HepG2 (cell line): ENCODE data around the gene PPP4R1. TPM values are rescaled to one million over a fixed set of nuclear protein-coding genes. Genes with fewer than 3 reads are reported as not detected.

Experiments used
- ATAC-seq: fragments of 200-7000 bp; cut with Tn5 transposase; 3 replicates; pipeline ENCODE4 v1.9.1; 2020; ENCODE audit warnings: mild to moderate bottlenecking, moderate library complexity
- BruUV-seq: library from RNA; stranded (reverse); fragments of 400-500 nt; replicated peaks from 2 replicates; lab custom pipeline; 2021; lab: Mats Ljungman, UMichigan
- CTCF ChIA-PET: fragments of 300-600 bp; formaldehyde crosslinking; extraction: SDS; loops from one replicate; lab custom pipeline; 2021; ENCODE audit warnings: low total read pairs, inconsistent platforms, low intra/inter-chr PET ratio; lab: Yijun Ruan, JAX
- POLR2A ChIA-PET: fragments of 350-600 bp; sonication (Branson Sonifier 250); formaldehyde crosslinking; loops from one replicate; lab custom pipeline; 2020; ENCODE audit warnings: antibody characterized with exemption, inconsistent platforms; lab: Yijun Ruan, JAX
- DNase-seq: peaks from one replicate; pipeline ENCODE4 v3.0.0-alpha.2; 2015; ENCODE audit warnings: low spot score
- FAIRE-seq: peaks from 3 replicates; lab custom pipeline; 2011; peaks lifted over from hg19 to GRCh38; lab: Jason Lieb, UNC
- H2AFZ ChIP-seq: one replicate; pipeline ENCODE4 v1.6.1; 2011; ENCODE audit warnings: low read length, inconsistent platforms
- H3K27ac ChIP-seq: fragments of 300-600 bp; 3 replicates; pipeline ENCODE4 v1.8.0; 2011; ENCODE audit warnings: mixed run types, mild to moderate bottlenecking, mixed read lengths, low read length, inconsistent platforms; ENCODE audit not compliant: insufficient read depth; ENCODE audit errors: extremely low read length
- H3K27me3 ChIP-seq, 2 experiments: fragments of 200-600 bp in 1 of 2; 2 replicates in 1 of 2; 3 replicates in 1 of 2; pipeline versions ENCODE4 v1.6.0 to v1.8.0; 2011; ENCODE audit warnings: low read length in 2 of 2, mild to moderate bottlenecking in 2 of 2, moderate library complexity in 2 of 2, inconsistent platforms in 1 of 2; ENCODE audit not compliant: insufficient read depth in 2 of 2, control insufficient read depth in 1 of 2
- H3K36me3 ChIP-seq, 2 experiments: fragments of 200-600 bp in 1 of 2; replicated peaks in 1 of 2; 2 replicates in 1 of 2; 3 replicates in 1 of 2; pipeline versions ENCODE4 v1.5.1 to v1.8.0; 2011; ENCODE audit warnings: low read length in 2 of 2, inconsistent platforms in 1 of 2; ENCODE audit not compliant: insufficient read depth in 2 of 2, control insufficient read depth in 1 of 2
- H3K4me1 ChIP-seq: 2 replicates; pipeline ENCODE4 v1.5.1; 2012; ENCODE audit warnings: low read length, inconsistent platforms; ENCODE audit not compliant: insufficient read depth
- H3K4me2 ChIP-seq: 2 replicates; pipeline ENCODE4 v1.6.0; 2011; ENCODE audit warnings: low read depth, low read length, inconsistent platforms
- H3K4me3 ChIP-seq, 3 experiments: fragments of 200-600 bp in 1 of 3; sonication (generic), shearing (Covaris generic) in 1 of 3; replicated peaks in 1 of 3; 2 replicates each; pipeline ENCODE4 v1.5.1; 2011 to 2016; ENCODE audit warnings: low read length in 3 of 3, inconsistent platforms in 2 of 3, low read depth in 2 of 3, mild to moderate bottlenecking in 2 of 3, control low read depth in 1 of 3, mixed read lengths in 1 of 3; ENCODE audit not compliant: insufficient read depth in 1 of 3
- H3K79me2 ChIP-seq: one replicate; pipeline ENCODE4 v1.6.1; 2011; ENCODE audit warnings: low read length, inconsistent platforms; ENCODE audit not compliant: insufficient read depth
- H3K9ac ChIP-seq: 2 replicates; pipeline ENCODE4 v1.6.0; 2011; ENCODE audit warnings: mild to moderate bottlenecking, low read depth, low read length, inconsistent platforms; ENCODE audit not compliant: insufficient read depth
- H3K9me3 ChIP-seq: 2 replicates; pipeline ENCODE4 v1.5.1; 2012; ENCODE audit warnings: mild to moderate bottlenecking, low read length
- H4K20me1 ChIP-seq: 2 replicates; pipeline ENCODE4 v1.6.0; 2011; ENCODE audit warnings: inconsistent platforms, mild to moderate bottlenecking, low read length, moderate library complexity; ENCODE audit not compliant: insufficient read depth
- AGO1 ChIP-seq: fragments of 200-400 bp; formaldehyde crosslinking; IDR thresholded peaks from 2 replicates; pipeline ENCODE4 v1.6.1; 2017; ENCODE audit warnings: mild to moderate bottlenecking, low read depth, low read length, moderate library complexity; ENCODE audit not compliant: poor library complexity, severe bottlenecking
- AKNA ChIP-seq: sonication (generic); formaldehyde crosslinking; IDR thresholded peaks from 2 replicates; pipeline ENCODE4 v1.4.0; 2020; ENCODE audit warnings: missing genetic modification reagents, borderline replicate concordance
- ISX ChIP-seq: sonication (generic); formaldehyde crosslinking; conservative IDR thresholded peaks from 2 replicates; pipeline ENCODE4 v1.5.0; 2020; ENCODE audit warnings: missing genetic modification reagents
- POLR2AphosphoS5 ChIP-seq: IDR thresholded peaks from 2 replicates; pipeline ENCODE4 v1.6.1; 2012; ENCODE audit warnings: low read depth, low read length
- RAD21 ChIP-seq: fragments of 450-650 bp; formaldehyde crosslinking; IDR thresholded peaks from 2 replicates; pipeline ENCODE4 v1.5.0; 2020; ENCODE audit warnings: mild to moderate bottlenecking
- RCOR2 ChIP-seq: IDR thresholded peaks from 2 replicates; pipeline ENCODE4 v1.6.1; 2016; ENCODE audit warnings: missing biosample characterization, missing genetic modification reagents
- ZIK1 ChIP-seq: sonication (generic); formaldehyde crosslinking; IDR thresholded peaks from 2 replicates; pipeline ENCODE4 v1.5.0; 2020; ENCODE audit warnings: mild to moderate bottlenecking, low read depth, missing genetic modification reagents, borderline replicate concordance
- ZNF142 ChIP-seq: sonication (generic); formaldehyde crosslinking; IDR thresholded peaks from 2 replicates; pipeline ENCODE4 v1.4.0; 2020; ENCODE audit warnings: missing genetic modification reagents
- WGBS: methylation state at CpG from one replicate; pipeline ENCODE4 v1.1.6; 2017; ENCODE audit warnings: low lambda C conversion rate; 5-methylcytosine and 5-hydroxymethylcytosine counted together
- in situ Hi-C: cut with HindIII; loops from 2 replicates; pipeline ENCODE4 v1.10.0; 2017; ENCODE audit warnings: low pct_unique_long_range_greater_than_20kb; ENCODE audit not compliant: extremely low pct_ligation_motif_present
- intact Hi-C: fragments of 100-400 bp; cut with micrococcal nuclease; formaldehyde crosslinking; loops from one replicate; pipeline ENCODE4 v1.10.0; 2022; ENCODE audit not compliant: unreplicated experiment
- polyA plus RNA-seq, 8 experiments: library from polyadenylated mRNA; depleted of rRNA in 3 of 8; stranded (reverse) in 7 of 8; unstranded in 1 of 8; fragments of >200 nt; fragmentation: Illumina TruSeq in 4 of 8; extraction: Trizol in 4 of 8; gene quantifications; 2 replicates each; pipeline versions ENCODE4 v1.2.1 to v1.2.3, GENCODE V29; 2011 to 2016; ENCODE audit warnings: low read depth in 4 of 8, missing spikeins in 1 of 8, mixed read lengths in 1 of 8; ENCODE audit not compliant: insufficient read depth in 1 of 8
- total RNA-seq, 5 experiments: library from RNA; depleted of rRNA; stranded (reverse); fragments of >200 nt; fragmentation: Illumina TruSeq; extraction: Trizol; gene quantifications; 2 replicates each; pipeline ENCODE4 v1.2.3, GENCODE V29; 2016; ENCODE audit warnings: low read depth in 1 of 5
- TF ChIP-seq, protein P1 (sequence below): sonication (generic); formaldehyde crosslinking; IDR thresholded peaks from 2 replicates; pipeline ENCODE4 v1.4.0; 2020; ENCODE audit warnings: missing genetic modification reagents, low read depth, mild to moderate bottlenecking, borderline replicate concordance
- TF ChIP-seq, protein P2 (sequence below): sonication (generic); formaldehyde crosslinking; IDR thresholded peaks from 2 replicates; pipeline ENCODE4 v1.8.0; 2022; ENCODE audit warnings: missing genetic modification reagents, mild to moderate bottlenecking, borderline replicate concordance

PPP4R1 gene
- total and polyA plus RNA-seq, 2 of the 13 experiments (the other 11 are each of a cell fraction or from before 2014, with no cell fraction given): 66.5 to 72.4 TPM

DNA sequence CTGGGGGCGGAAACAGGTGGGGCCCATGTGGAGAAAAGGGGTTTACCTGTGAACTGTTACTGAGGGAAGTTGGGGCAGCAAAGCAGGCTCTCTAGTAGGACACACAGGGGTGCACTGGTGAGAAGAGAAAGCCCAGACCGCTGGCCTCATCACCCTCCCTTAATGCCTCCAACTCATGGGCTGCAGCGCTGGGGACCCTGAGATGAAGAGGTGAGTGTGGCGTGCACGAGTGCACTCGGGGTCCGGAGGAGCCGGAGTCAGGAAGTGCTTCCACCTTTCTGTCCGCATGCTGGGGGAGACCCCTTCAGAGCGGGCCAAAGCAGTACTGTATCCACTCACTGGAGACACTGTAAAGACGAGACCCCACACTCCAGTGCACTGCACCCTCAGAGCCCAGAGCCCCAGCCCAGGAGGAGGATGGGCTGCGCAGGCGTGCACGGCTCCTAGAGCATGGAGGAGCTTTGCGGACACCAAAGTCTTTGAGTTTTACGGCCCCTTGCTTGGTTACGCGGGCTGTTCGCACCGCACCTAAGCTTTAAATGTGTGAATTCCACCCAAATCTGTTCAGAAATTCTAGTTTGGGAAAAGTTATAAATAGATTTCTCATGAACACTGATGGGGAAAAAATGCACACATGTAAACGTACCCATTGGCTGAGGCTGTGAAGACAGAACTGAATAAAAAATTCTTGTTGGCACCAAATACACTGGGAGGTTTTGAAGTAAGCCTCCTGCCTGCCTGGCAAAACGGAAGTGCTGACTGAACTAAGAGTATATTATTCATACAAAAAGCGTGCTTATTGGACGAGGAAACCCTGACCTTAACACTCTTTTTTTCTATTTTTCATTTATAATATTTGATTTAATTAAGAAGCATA, 45.4 kb upstream of the PPP4R1 start:
- Histone ChIP-seq H3K9me3 (no peaks in the 10 kb centered on the region), H3K27me3 (peaks cover 0 to 3% of the 10 kb centered on the region in 2 experiments; a peak in 1 of 5 replicates), H3K4me1 (peaks cover 3% of the 10 kb centered on the region), H3K9ac (no peak overlapping the region), H3K4me3 (no peak overlapping the region), H4K20me1 (no peaks in the 10 kb centered on the region), H3K79me2 (no peaks in the 10 kb centered on the region), H3K36me3 (no peaks in the 10 kb centered on the region), H2AFZ (no peak overlapping the region), H3K27ac (no peak overlapping the region), H3K4me2 (no peak overlapping the region)
- ATAC-seq (no peak), FAIRE-seq (no peak), DNase-seq (no peak)
- intact Hi-C loops: no loop called here
- BruUV-seq: no TSS peak
- POLR2A ChIA-PET: no interaction called here
- CTCF ChIA-PET: no interaction called here
- in situ Hi-C loops: no loop called here
- WGBS: 63% methylated on average over 20 of the region's 24 CpGs
- TF ChIP-seq, protein P1, sequence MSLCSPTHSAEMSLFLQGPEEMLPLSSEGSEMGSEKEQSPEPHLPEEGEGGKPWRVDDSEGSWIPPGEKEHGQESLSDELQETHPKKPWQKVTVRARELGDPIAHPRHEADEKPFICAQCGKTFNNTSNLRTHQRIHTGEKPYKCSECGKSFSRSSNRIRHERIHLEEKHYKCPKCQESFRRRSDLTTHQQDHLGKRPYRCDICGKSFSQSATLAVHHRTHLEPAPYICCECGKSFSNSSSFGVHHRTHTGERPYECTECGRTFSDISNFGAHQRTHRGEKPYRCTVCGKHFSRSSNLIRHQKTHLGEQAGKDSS (CRISPR knock-in tag): no peak
- TF ChIP-seq RAD21 (CRISPR knock-in tag) (no peak), ZNF142 (CRISPR knock-in tag) (no peak), RCOR2 (CRISPR knock-in tag) (no peak), AGO1 (no peak), AKNA (CRISPR knock-in tag) (no peak), ZIK1 (CRISPR knock-in tag) (no peak), POLR2AphosphoS5 (no peak), ISX (CRISPR knock-in tag) (no peak)
- TF ChIP-seq, protein P2, sequence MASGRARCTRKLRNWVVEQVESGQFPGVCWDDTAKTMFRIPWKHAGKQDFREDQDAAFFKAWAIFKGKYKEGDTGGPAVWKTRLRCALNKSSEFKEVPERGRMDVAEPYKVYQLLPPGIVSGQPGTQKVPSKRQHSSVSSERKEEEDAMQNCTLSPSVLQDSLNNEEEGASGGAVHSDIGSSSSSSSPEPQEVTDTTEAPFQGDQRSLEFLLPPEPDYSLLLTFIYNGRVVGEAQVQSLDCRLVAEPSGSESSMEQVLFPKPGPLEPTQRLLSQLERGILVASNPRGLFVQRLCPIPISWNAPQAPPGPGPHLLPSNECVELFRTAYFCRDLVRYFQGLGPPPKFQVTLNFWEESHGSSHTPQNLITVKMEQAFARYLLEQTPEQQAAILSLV: no peak
